ENCODE data around the gene PCNT.

DNA sequence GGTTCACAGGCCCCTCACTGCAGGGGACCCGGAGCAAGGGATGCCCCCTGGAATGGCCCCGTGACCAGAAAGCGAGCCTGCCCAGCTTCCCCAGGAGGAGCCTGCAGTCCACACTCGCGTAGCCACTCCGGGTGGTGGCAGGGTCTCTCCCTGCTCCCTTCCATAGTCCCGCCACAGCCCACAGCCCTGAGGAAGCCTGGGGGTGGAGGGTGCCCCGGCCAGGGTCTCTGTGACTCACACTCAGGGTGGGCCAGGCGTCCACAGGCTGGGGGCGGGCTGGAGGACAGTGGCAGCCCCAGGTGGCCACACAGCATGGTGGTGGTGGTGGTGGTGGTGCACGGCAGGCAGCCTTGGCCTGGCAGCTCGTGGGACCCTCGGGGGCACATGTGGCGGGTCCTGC, 22.2 kb upstream of the PCNT start:
- TF ChIP-seq FOXM1 (IDR thresholded peaks at IDR 0.05; ENCODE audit: borderline replicate concordance) (no peak), FOXK2 (IDR thresholded peaks at IDR 0.05) (no peak), SP1 (IDR thresholded peaks at IDR 0.05) (no peak), NFRKB (IDR thresholded peaks at IDR 0.05) (no peak), LEF1 (IDR thresholded peaks at IDR 0.05; ENCODE audit: borderline replicate concordance) (no peak), TARDBP (IDR thresholded peaks at IDR 0.05) (no peak), HDGF (IDR thresholded peaks at IDR 0.05; ENCODE audit: borderline replicate concordance) (no peak), BHLHE40 (IDR thresholded peaks at IDR 0.05; ENCODE audit: borderline replicate concordance) (no peak), SUZ12 (IDR thresholded peaks at IDR 0.05) (no peak), ARNT (IDR thresholded peaks at IDR 0.05) (no peak), FOXA1 (IDR thresholded peaks at IDR 0.05) (no peak), L3MBTL2 (conservative IDR thresholded peaks at IDR 0.05) (no peak), ZNF384 (IDR thresholded peaks at IDR 0.05) (no peak)
- TF ChIP-seq, protein P1, sequence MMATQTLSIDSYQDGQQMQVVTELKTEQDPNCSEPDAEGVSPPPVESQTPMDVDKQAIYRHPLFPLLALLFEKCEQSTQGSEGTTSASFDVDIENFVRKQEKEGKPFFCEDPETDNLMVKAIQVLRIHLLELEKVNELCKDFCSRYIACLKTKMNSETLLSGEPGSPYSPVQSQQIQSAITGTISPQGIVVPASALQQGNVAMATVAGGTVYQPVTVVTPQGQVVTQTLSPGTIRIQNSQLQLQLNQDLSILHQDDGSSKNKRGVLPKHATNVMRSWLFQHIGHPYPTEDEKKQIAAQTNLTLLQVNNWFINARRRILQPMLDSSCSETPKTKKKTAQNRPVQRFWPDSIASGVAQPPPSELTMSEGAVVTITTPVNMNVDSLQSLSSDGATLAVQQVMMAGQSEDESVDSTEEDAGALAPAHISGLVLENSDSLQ (IDR thresholded peaks at IDR 0.05) = no peak
